AG10803 (cell line): ENCODE results near the gene ZMYND11.

Source experiments
- DNase-seq: peaks from one replicate; pipeline ENCODE4 v3.0.0; 2010; ENCODE audit warnings: low read depth
- H3K4me3 ChIP-seq: 2 replicates; pipeline ENCODE4 v1.5.1; 2011; ENCODE audit warnings: mild to moderate bottlenecking, low read length, control low read depth
- CTCF ChIP-seq: conservative IDR thresholded peaks from 2 replicates; pipeline ENCODE4 v1.5.1; 2011; ENCODE audit warnings: mild to moderate bottlenecking, low read length, control low read depth, inconsistent platforms

Gene ZMYND11

DNA sequence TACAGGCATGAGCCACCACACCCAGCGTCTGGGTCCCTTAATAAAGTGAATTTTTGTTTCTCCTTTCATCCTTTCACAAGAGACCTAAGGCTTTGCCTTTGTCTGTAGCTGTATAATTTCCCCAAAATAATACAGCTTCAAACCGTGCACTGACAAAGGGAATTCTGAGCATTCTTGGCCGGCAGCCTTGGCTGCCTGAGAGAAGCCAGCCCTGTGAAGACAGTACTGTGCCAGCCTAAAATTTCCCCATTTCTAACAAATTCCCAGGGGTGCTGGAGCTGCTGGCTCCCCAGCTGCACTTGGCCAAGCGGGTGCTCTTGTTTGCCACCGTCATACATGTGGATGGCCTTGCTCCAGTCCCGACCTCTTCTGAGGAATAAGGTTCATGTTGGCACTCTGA is 106.2 kb downstream of the ZMYND11 start:
- TF ChIP-seq CTCF = no peak
- DNase-seq = peak; percentile 55
- no peak overlapping the region for H3K4me3 ChIP-seq

GRCh38 chr10:241966-242643 is 106.8 kb downstream of the ZMYND11 start:
- no peak for TF ChIP-seq CTCF
- DNase-seq = no peak

GRCh38 chr10:244227-244626 is 109.0 kb downstream of the ZMYND11 start:
- no peak for TF ChIP-seq CTCF
- no peak overlapping the region for H3K4me3 ChIP-seq
- no peak for DNase-seq

More at GRCh38 chr10:241966-242643, 106.8 kb downstream of the ZMYND11 start:
- H3K4me3 ChIP-seq = no peak overlapping the region

GRCh38 chr10:246431-246830 is 111.2 kb downstream of the ZMYND11 start:
- TF ChIP-seq CTCF = no peak
- no peak overlapping the region for H3K4me3 ChIP-seq
- DNase-seq = no peak

DNA sequence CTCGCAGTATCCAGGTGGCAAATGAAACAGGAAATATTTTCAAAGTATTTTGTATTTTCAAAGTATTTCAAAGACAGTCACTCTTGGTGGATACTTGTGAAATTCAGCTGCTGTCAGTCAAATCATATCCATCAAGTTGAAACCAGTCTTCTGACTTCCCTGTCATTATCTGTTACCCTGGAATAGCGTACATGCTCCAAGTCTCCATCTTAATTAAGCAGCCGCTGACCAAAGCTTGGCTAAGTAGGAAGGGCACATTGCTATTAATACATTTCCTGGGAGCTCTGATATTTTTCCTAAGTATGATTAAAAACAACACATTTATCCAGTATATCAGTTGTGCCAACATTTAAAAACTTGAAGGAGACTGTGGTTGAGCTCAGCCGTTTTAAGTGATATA is 112.2 kb downstream of the ZMYND11 start:
- no peak for DNase-seq
- no peak overlapping the region for H3K4me3 ChIP-seq
- no peak for TF ChIP-seq CTCF

DNA sequence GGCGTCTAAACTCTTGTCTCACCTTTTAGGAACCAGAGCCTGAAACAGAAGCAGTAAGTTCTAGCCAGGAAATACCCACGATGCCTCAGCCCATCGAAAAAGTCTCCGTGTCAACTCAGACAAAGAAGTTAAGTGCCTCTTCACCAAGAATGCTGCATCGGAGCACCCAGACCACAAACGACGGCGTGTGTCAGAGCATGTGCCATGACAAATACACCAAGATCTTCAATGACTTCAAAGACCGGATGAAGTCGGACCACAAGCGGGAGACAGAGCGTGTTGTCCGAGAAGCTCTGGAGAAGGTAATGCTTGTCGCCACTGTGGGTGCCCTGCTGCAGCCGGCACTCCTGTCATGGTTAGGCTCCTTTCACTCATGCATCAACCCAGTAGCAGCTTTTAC is 113.1 kb downstream of the ZMYND11 start:
- TF ChIP-seq CTCF = no peak
- no peak for DNase-seq
- H3K4me3 ChIP-seq = no peak overlapping the region

GRCh38 chr10:251982-252582 is 116.8 kb downstream of the ZMYND11 start:
- no peak overlapping the region for H3K4me3 ChIP-seq
- TF ChIP-seq CTCF = no peak
- DNase-seq = no peak
